T-helper 1 cell treated with Interleukin-12 subunit alpha and Interleukin-12 subunit beta and Interleukin-4 antibody, amounts not matched to agents 30 ng/mL and 1 ng/mL, for 36 hours (primary cell): ENCODE data around the gene CHCHD4. TPM values are rescaled to one million over a fixed set of nuclear protein-coding genes. Genes with fewer than 3 reads are reported as not detected.

Experiments used
- intact Hi-C: fragments of 100-400 bp; cut with micrococcal nuclease; formaldehyde crosslinking; loops from one replicate; pipeline ENCODE4 v1.15.1; 2024
- total RNA-seq: library from RNA; stranded (reverse); gene quantifications from 2 replicates; pipeline ENCODE4 v1.2.3, GENCODE V29; 2022

CHCHD4 gene
- 13.8 and 14.5 TPM in 2 replicates for total RNA-seq

- intact Hi-C loops: loop anchor here (1.0 to 10.0 kb wide), 15 partner anchors 20 to 1640 kb away; partner anchors contain the start of genes HDAC11, LSM3, MKRN2 and MRPS25
These were observed at the start of gene CHCHD4, which contains the start of gene TMEM43 for GRCh38 chr3:14124615-14125192. Gene CHCHD4, minus strand, starts transcription at chr3:14124870. Its CDS starts 194 bp downstream, at chr3:14124676. Gene TMEM43, plus strand, starts transcription at chr3:14125052. Its CDS starts 142 bp downstream, at chr3:14125194.

GRCh38 chr3:14172496-14172895, 47.8 kb upstream of the CHCHD4 start:
- intact Hi-C loops: loop anchor here (10.0 kb wide), 1 partner anchor 1208 kb away; no protein-coding TSS in a partner anchor

- intact Hi-C loops: loop anchor here (10.0 kb wide), 1 partner anchor 1206 kb away; no protein-coding TSS in a partner anchor
These were observed 46.0 kb upstream of the CHCHD4 start for GRCh38 chr3:14170531-14171159.

- intact Hi-C loops: loop anchor here (10.0 kb wide), 1 partner anchor 1205 kb away; no protein-coding TSS in a partner anchor
These were observed 45.2 kb upstream of the CHCHD4 start for GRCh38 chr3:14169871-14170270.

- intact Hi-C loops: no loop called here
These were observed 44.8 kb upstream of the CHCHD4 start for GRCh38 chr3:14169435-14169834.

- intact Hi-C loops: no loop called here
These were observed 42.4 kb upstream of the CHCHD4 start for GRCh38 chr3:14166877-14167603.

- intact Hi-C loops: no loop called here
These were observed 37.5 kb upstream of the CHCHD4 start for GRCh38 chr3:14162178-14162577.

- intact Hi-C loops: no loop called here
These were observed 36.6 kb upstream of the CHCHD4 start for GRCh38 chr3:14161282-14161681.

GRCh38 chr3:14159426-14159825, 34.8 kb upstream of the CHCHD4 start:
- intact Hi-C loops: no loop called here

GRCh38 chr3:14158370-14158769, 33.7 kb upstream of the CHCHD4 start:
- intact Hi-C loops: no loop called here

- intact Hi-C loops: no loop called here
These were observed 33.3 kb upstream of the CHCHD4 start for GRCh38 chr3:14157951-14158350.

- intact Hi-C loops: no loop called here
These were observed 32.3 kb upstream of the CHCHD4 start for GRCh38 chr3:14156843-14157561.

- intact Hi-C loops: no loop called here
These were observed 31.5 kb upstream of the CHCHD4 start for GRCh38 chr3:14156201-14156600.

GRCh38 chr3:14154895-14155440, 30.3 kb upstream of the CHCHD4 start:
- intact Hi-C loops: no loop called here

GRCh38 chr3:14154276-14154675, 29.6 kb upstream of the CHCHD4 start:
- intact Hi-C loops: no loop called here

GRCh38 chr3:14153663-14154062, 29.0 kb upstream of the CHCHD4 start:
- intact Hi-C loops: no loop called here

GRCh38 chr3:14152963-14153355, 28.3 kb upstream of the CHCHD4 start:
- intact Hi-C loops: no loop called here

- intact Hi-C loops: no loop called here
These were observed 27.7 kb upstream of the CHCHD4 start for GRCh38 chr3:14152233-14152962.

- intact Hi-C loops: no loop called here
These were observed 26.9 kb upstream of the CHCHD4 start for GRCh38 chr3:14151471-14152083.
